UCSD-AML1 (cell line): ENCODE measurements around the gene SLC9A7.

Source experiments
- DNase-seq: peaks from one replicate; lab custom pipeline; 2025; ENCODE audit not compliant: unreplicated experiment; lab: John Stamatoyannopoulos, UW

The SLC9A7 gene

GRCh38 chrX:46653482-46653881 lies 105.4 kb downstream of the SLC9A7 start:
- DNase-seq = peak; percentile 14

GRCh38 chrX:46649421-46650260 lies 109.3 kb downstream of the SLC9A7 start:
- DNase-seq = peak; percentile 47

DNA sequence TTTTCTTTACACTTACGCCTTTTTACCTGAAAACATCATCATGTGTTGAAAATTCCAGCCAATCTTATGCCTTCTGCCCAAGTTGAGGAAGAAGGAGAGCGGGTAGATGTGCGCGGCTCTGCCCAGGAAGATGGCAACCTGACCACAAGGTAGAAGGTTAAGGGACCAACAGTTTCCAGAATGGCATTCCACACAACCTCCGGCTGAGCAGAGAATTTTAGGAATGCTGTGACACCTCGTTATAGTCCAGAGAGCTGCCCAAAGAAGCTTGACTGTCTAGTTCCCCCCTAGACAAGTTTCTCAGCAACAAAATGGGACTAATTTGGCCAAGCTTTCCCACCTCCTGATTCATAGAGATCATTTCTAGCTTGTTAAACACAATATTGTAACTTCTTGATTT lies 110.3 kb downstream of the SLC9A7 start:
- no peak for DNase-seq

DNA sequence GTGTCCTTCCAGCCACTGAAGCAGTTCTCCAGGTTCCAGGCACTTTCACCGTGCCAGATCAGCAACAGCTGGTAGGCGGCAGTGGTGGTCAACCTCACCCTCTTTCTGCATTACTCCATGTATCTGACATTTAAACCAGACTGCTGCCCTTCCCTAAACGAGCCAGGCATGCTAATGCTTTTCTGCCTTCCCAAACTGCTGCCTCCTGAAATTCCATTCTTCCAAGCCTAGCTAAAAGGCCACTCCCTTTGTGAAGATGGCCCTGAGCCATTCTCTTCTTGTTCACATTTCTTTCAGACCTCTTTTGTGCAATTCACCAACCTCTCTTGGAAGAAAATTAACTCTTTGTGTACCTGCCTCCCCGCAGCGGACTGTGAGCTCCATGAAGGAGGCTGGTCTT lies 111.7 kb downstream of the SLC9A7 start:
- DNase-seq = no peak

GRCh38 chrX:46645614-46646013 lies 113.3 kb downstream of the SLC9A7 start:
- no peak for DNase-seq

- no peak for DNase-seq
Observed at GRCh38 chrX:46643636-46644035, 115.3 kb downstream of the SLC9A7 start.

- no peak for DNase-seq
Observed at GRCh38 chrX:46642145-46642544, 116.8 kb downstream of the SLC9A7 start.

DNA sequence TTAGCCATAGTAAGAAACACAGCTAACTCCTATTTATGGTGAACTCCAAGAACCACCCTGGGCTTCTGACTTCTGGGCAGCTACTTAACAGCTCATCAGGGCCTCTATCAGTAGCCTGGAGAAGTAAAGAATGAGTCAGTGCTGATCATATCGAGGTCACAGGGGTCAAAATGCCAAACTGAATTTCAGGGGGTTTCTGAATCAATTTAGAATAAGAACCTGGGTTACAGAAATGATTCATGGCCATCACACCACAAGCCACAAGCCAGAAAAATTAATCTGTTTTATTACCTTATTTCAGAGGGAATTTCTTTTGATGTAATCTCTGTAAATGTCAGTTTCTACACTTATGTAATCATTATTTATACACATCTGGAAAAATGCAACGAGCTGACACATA lies 121.0 kb downstream of the SLC9A7 start:
- no peak for DNase-seq

- no peak for DNase-seq
Observed at GRCh38 chrX:46636223-46636622, 122.7 kb downstream of the SLC9A7 start.

GRCh38 chrX:46635186-46635585 lies 123.7 kb downstream of the SLC9A7 start:
- no peak for DNase-seq

DNA sequence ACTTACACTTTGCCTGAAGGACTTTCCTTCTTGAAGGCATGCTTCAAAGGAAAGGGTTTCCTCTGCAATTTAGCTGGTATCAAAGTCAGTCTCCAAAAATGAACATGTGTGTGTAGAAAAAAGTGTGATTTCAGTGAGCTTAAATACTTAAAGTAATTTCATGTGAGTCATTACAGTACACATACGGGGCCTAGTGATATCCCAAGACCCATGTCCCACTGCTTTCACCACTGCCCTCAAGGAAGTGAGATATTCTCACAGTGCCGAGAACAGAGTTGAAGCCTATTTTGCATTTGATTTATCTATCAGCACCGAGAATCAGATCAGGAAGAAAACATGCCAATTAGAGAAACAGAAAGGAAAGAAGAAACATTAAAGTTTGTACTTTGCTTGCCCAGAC lies 124.3 kb downstream of the SLC9A7 start:
- no peak for DNase-seq

DNA sequence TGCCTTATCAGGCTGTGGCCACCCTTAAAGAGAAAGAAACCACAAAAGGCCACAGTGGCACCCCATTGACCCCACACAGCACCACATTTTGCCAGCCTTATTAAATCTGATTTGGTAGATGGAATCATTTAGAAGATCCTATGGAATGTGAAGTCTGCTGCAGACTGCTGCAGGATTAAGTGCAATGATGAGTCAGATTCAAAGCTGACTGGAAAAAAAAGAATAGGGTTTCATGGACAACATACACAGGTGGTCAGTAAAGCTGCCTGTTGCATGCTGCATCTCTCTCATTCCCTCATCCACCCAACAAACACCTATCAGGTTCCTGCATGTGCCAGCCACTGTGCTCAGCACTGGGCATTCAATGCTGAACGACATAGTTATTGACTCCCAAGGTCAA lies 128.8 kb downstream of the SLC9A7 start:
- DNase-seq = no peak

DNA sequence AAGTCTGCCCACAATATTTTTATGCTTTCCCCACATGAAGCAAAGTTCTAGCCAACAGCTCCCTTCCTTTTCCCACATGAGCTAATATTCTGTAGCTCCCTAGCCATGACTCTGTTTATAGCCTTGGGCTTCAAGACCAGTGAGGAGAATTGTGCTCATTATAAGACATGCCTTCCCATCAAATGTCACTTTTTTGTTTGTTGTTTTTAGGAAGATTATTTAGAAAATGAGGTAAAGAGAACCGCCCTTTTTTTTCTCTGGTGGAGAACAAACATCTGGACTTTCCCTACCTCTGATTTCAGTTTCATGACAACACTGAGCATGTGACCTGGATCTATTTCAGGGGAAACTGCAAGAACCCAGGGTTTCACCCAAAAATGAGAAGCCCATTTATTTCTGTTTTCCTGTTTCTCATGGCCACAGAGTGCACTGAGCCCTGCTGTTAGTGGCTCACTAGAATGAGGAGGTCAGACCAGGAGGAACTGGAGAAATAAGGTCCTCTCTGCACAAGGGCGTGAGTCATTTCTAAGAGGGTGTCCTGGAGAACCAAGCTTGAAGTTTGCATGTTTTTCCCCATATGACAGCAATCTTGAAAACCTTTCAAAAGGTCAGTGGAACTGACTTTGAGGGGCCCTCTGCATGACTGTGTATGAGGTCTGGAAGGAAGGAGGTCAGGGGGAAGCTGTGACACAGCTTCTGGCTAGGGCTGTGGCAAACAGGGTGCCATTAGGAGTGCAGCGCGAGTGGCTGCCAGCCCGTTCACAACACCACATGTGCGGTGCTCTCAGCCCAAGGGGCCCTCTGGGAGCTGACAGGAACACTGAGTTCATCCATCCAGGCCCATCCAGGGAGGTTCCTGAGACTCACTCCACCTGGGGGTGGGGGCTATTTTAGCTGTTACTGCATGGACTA lies 130.2 kb downstream of the SLC9A7 start:
- no peak for DNase-seq

- no peak for DNase-seq
Observed at GRCh38 chrX:46627711-46628419, 131.1 kb downstream of the SLC9A7 start.

GRCh38 chrX:46627062-46627461 lies 131.9 kb downstream of the SLC9A7 start:
- DNase-seq = no peak

DNA sequence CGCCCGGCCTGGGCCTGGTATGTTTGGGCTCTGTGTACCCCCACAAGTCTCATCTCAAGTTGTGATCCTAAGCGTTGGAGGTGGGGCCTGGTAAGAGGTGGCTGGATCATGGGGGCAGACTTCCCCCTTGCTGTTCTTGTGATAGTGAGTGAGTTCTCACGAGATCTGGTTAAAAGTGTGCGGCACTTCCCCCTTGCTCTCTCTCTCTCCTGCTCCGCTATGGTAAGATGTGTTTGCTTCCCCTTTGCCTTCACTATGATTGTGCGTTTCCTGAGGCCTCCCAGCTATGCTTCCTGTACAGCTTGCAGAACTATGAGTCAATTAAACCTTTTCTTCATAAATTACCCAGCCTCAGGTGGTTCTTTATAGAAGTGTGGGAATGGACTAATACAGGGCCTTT lies 132.4 kb downstream of the SLC9A7 start:
- peak; percentile 48 for DNase-seq

DNA sequence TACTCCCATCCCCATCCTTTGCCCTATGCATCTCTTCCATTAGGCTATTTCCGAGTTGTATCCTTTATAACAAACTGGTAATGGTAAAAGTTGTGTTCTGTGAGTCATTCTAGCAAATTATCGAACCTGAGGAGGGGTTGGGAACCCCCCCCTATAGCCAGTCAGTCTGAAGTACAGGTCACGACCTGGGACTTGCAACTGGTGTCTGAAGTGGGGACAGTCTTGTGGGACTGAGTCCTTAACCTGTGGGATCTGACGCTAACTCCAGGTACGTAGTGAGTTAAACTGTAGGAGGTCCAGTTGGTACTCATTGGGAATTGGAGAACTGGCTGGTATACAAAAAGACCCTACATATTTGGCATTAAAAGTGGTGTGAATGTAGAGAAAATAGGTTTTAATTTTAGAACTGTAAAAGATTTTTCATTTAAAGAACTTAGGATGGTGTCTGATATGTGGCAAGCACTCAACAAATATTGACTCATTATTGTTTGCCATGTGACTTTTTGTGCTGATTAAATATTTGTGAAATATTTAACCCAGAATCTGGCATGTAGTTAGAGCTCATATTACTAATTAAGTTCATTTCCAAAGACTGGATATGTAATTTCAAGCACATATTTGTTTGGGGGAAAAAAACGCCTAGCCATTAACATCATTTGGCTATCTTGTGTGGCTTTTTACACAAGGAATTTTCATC lies 134.7 kb downstream of the SLC9A7 start:
- no peak for DNase-seq

GRCh38 chrX:46621572-46621971 lies 137.3 kb downstream of the SLC9A7 start:
- DNase-seq = no peak

GRCh38 chrX:46620505-46620904 lies 138.4 kb downstream of the SLC9A7 start:
- DNase-seq = no peak

- no peak for DNase-seq
Observed at GRCh38 chrX:46618947-46619346, 140.0 kb downstream of the SLC9A7 start.

GRCh38 chrX:46617906-46618305 lies 141.0 kb downstream of the SLC9A7 start:
- DNase-seq = no peak
